Endodermal cell (in vitro differentiated cells): ENCODE data around the gene HABP4. TPM values are rescaled to one million over a fixed set of nuclear protein-coding genes. Genes with fewer than 3 reads are reported as not detected.
A peak's percentile ranks its signal among the peaks of the same experiment; 100 is the strongest.

ENCODE experiments used
- DNase-seq: peaks from one replicate; pipeline ENCODE4 v3.0.0-alpha.2; 2017
- H3K27ac ChIP-seq: 2 replicates; pipeline ENCODE4 v1.5.1; 2013; ENCODE audit warnings: mild to moderate bottlenecking, low read depth, low read length, moderate library complexity
- H3K27me3 ChIP-seq: 2 replicates; pipeline ENCODE4 v1.6.1; 2013; ENCODE audit warnings: mild to moderate bottlenecking, low read length, moderate library complexity; ENCODE audit not compliant: insufficient read depth, control insufficient read depth, poor library complexity, severe bottlenecking
- H3K36me3 ChIP-seq: 2 replicates; pipeline ENCODE4 v1.7.0; 2013; ENCODE audit warnings: mild to moderate bottlenecking, low read length, moderate library complexity; ENCODE audit not compliant: control insufficient read depth, insufficient read depth
- H3K4me1 ChIP-seq: one replicate; pipeline ENCODE4 v1.7.0; 2013; ENCODE audit warnings: low read length; ENCODE audit not compliant: control insufficient read depth, insufficient read depth
- H3K4me3 ChIP-seq: 2 replicates; pipeline ENCODE4 v1.5.1; 2013; ENCODE audit warnings: mild to moderate bottlenecking, low read length, moderate library complexity
- H3K9ac ChIP-seq: 2 replicates; pipeline ENCODE4 v1.6.1; 2013; ENCODE audit warnings: mild to moderate bottlenecking, low read length, moderate library complexity; ENCODE audit not compliant: poor library complexity, severe bottlenecking; ENCODE audit errors: extremely low read depth
- H3K9me3 ChIP-seq: 2 replicates; pipeline ENCODE4 v1.6.1; 2013; ENCODE audit warnings: mild to moderate bottlenecking, low read length, moderate library complexity; ENCODE audit not compliant: control insufficient read depth
- H3K27ac Mint-ChIP-seq: 2 replicates; pipeline ENCODE4 v1.8.0; 2020; ENCODE audit warnings: mixed read lengths
- H3K27me3 Mint-ChIP-seq: 2 replicates; pipeline ENCODE4 v1.8.0; 2021; ENCODE audit warnings: mild to moderate bottlenecking, mixed read lengths; ENCODE audit not compliant: insufficient read depth
- H3K36me3 Mint-ChIP-seq: 2 replicates; pipeline ENCODE4 v1.8.0; 2020; ENCODE audit warnings: low read depth, mixed read lengths
- H3K4me1 Mint-ChIP-seq: 2 replicates; pipeline ENCODE4 v1.8.0; 2020; ENCODE audit warnings: mixed read lengths
- H3K4me3 Mint-ChIP-seq: 2 replicates; pipeline ENCODE4 v1.8.0; 2020; ENCODE audit warnings: mild to moderate bottlenecking, moderate library complexity, mixed read lengths
- H3K9me3 Mint-ChIP-seq: 2 replicates; pipeline ENCODE4 v1.8.0; 2020; ENCODE audit warnings: mild to moderate bottlenecking, mixed read lengths
- WGBS, 2 experiments: methylation state at CpG; one replicate each; pipeline versions ENCODE4 v1.1.5 to v1.1.7; 2013; ENCODE audit warnings: missing lambda C conversion rate in 2 of 2, mixed read lengths in 1 of 2; ENCODE audit not compliant: insufficient coverage in 1 of 2, insufficient read length in 1 of 2; 5-methylcytosine and 5-hydroxymethylcytosine counted together
- total RNA-seq, 2 donors: library from RNA; stranded (reverse); fragmentation: NEBNext Ultra II Directional in 1 of 2; extraction: Animal tissue kit (Norgen Biotek cat#: 25700) in 1 of 2; gene quantifications; 2 replicates in 1 of 2; 3 replicates in 1 of 2; pipeline ENCODE4 v1.2.1, GENCODE V29; 2021
- TF ChIP-seq, protein P1 (sequence below): fragments of 200-600 bp; sonication (generic); conservative IDR thresholded peaks from 2 replicates; pipeline ENCODE4 v1.5.0; 2021; ENCODE audit warnings: antibody characterized with exemption, mild to moderate bottlenecking

Gene HABP4
- total RNA-seq, 2 donors from 2014 or later, result 10.0 to 12.1 TPM

DNA sequence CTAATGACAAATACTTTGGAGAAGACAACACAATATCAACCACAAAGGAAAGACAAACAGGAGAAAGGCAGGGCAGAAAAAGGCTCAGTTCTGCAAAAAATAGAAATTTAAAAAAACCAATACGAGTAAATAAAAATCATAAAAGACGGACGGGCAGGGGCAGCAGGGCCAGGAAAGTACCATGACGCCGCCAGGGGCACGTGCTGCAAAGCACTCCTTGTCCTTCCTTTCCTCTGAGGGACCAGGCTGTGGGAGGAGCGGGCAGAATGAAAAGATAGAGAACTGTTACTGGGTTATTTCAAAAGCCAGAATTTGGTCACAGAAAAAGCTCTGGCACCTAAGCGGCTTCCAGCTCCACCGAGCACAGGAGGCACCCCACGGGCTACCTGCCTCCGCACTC, 53.9 kb downstream of the HABP4 start:
- H3K27ac ChIP-seq, result no peak overlapping the region
- Mint-ChIP-seq H3K4me1 (peaks cover 14% of the 10 kb centered on the region), H3K27ac (no peak overlapping the region), H3K27me3 (no peaks in the 10 kb centered on the region), H3K4me3 (no peak overlapping the region), H3K9me3 (no peaks in the 10 kb centered on the region), H3K36me3 (peaks cover 20% of the 10 kb centered on the region)
- H3K36me3 ChIP-seq, result peaks cover 10% of the 10 kb centered on the region
- H3K4me3 ChIP-seq, result no peak overlapping the region
- H3K27me3 ChIP-seq, result no peaks in the 10 kb centered on the region
- DNase-seq, result no peak
- H3K9me3 ChIP-seq, result no peaks in the 10 kb centered on the region
- no peak overlapping the region for H3K9ac ChIP-seq
- TF ChIP-seq, protein P1, sequence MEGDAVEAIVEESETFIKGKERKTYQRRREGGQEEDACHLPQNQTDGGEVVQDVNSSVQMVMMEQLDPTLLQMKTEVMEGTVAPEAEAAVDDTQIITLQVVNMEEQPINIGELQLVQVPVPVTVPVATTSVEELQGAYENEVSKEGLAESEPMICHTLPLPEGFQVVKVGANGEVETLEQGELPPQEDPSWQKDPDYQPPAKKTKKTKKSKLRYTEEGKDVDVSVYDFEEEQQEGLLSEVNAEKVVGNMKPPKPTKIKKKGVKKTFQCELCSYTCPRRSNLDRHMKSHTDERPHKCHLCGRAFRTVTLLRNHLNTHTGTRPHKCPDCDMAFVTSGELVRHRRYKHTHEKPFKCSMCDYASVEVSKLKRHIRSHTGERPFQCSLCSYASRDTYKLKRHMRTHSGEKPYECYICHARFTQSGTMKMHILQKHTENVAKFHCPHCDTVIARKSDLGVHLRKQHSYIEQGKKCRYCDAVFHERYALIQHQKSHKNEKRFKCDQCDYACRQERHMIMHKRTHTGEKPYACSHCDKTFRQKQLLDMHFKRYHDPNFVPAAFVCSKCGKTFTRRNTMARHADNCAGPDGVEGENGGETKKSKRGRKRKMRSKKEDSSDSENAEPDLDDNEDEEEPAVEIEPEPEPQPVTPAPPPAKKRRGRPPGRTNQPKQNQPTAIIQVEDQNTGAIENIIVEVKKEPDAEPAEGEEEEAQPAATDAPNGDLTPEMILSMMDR, result no peak
- WGBS, 2 experiments, result 92 to 93% methylated on average over 5 to 11 of the region's 11 CpGs
- H3K4me1 ChIP-seq, result no peaks in the 10 kb centered on the region

DNA sequence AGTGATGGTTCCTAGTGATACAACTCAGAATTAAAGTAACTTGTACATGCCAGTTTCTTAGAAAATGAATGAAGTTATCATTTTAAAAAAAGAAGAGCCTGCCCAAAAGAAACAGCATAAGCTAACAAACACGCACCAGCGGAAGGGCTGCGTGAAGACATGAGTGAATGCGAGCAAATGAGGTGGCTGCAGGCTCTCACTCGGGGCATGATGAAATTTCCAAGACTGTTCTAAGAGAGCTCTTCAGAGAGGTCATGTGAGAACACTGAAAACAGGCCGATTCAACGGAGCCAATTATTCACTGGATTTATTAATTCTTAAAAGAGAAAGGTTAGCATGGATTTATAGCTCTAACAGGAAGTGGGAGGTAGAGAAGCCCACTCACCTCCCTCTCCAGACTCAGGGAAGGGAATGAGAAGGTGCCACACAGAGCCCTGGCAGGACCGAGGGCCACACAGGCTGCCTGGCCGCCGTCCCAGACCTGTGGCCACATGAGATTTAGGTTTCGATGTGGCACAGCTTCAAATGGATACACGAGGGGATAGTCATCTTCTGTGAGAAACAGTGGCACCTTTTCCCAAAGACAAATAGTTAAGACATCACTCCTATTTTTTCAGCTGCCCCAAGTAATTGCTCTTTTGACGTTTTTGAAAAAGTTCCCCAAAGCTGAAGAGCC, 55.5 kb downstream of the HABP4 start:
- Histone ChIP-seq H3K27me3 (no peaks in the 10 kb centered on the region), H3K27ac (no peak overlapping the region), H3K4me1 (no peaks in the 10 kb centered on the region), H3K36me3 (peaks cover 13% of the 10 kb centered on the region), H3K9me3 (no peaks in the 10 kb centered on the region), H3K9ac (no peak overlapping the region), H3K4me3 (no peak overlapping the region)
- Mint-ChIP-seq H3K4me1 (peaks cover 11% of the 10 kb centered on the region), H3K9me3 (no peaks in the 10 kb centered on the region), H3K27ac (no peak overlapping the region), H3K4me3 (no peak overlapping the region), H3K36me3 (peaks cover 30% of the 10 kb centered on the region), H3K27me3 (no peaks in the 10 kb centered on the region)
- TF ChIP-seq, protein P1, result no peak
- 92 to 97% methylated on average over 9 to 13 of the region's 13 CpGs for WGBS, 2 experiments
- no peak for DNase-seq

DNA sequence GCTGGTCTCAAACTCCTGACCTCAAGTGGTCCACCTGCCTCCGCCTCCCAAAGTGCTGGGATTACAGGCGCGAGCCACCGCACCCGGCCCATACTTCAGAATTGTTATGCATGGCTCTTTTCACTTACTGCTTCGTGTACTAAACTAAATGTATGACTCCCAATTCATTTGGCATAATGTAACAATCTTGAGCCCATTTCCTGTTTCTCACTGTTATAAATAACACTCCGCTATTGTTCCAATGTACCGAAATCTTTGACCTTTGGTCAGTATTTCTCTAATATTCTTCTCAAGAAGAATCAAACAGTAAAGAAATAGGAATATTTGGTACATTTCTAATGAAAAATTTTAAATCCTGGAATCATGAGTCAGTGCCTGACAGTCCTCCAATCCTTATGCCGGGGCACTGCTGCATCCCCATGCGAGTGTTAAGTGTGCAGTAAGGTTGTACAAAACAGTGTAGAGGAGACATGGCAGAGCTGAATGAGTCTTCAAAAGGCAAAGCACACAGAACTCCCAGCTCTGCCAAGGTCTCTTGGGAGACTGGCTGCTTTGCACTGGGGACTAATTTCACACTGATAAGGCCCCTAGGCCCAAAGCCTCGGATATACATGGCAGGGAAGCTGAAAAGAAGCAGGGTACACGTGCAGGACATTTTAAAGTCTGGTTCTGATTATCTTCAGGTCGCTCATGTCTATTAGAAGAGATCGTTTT, 58.4 kb downstream of the HABP4 start:
- Histone ChIP-seq H3K27ac (no peak overlapping the region), H3K4me1 (no peaks in the 10 kb centered on the region), H3K27me3 (no peaks in the 10 kb centered on the region), H3K9ac (no peak overlapping the region), H3K9me3 (no peaks in the 10 kb centered on the region), H3K4me3 (no peak overlapping the region), H3K36me3 (peaks cover 17% of the 10 kb centered on the region)
- H3K27ac Mint-ChIP-seq, result peak overlapping the region; percentile 42
- 93 to 95% methylated on average over 14 of the region's 14 CpGs for WGBS, 2 experiments
- DNase-seq, result no peak
- TF ChIP-seq, protein P1, result no peak
- H3K4me3 Mint-ChIP-seq, result no peak overlapping the region
- H3K27me3 Mint-ChIP-seq, result no peaks in the 10 kb centered on the region
- peaks cover 6% of the 10 kb centered on the region for H3K4me1 Mint-ChIP-seq
- peaks cover 43% of the 10 kb centered on the region for H3K36me3 Mint-ChIP-seq
- H3K9me3 Mint-ChIP-seq, result no peaks in the 10 kb centered on the region
